HG03558 (cell line): ENCODE measurements around the gene SLC2A4RG.

ENCODE experiments used
- ATAC-seq: cut with Tn5 transposase; IDR thresholded peaks from one replicate; pipeline ENCODE4 v1.9.1; 2021; ENCODE audit warnings: moderate number of reproducible peaks; ENCODE audit not compliant: unreplicated experiment; ENCODE audit errors: extremely low read depth

Gene SLC2A4RG, protein sequence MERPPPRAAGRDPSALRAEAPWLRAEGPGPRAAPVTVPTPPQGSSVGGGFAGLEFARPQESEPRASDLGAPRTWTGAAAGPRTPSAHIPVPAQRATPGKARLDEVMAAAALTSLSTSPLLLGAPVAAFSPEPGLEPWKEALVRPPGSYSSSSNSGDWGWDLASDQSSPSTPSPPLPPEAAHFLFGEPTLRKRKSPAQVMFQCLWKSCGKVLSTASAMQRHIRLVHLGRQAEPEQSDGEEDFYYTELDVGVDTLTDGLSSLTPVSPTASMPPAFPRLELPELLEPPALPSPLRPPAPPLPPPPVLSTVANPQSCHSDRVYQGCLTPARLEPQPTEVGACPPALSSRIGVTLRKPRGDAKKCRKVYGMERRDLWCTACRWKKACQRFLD

DNA sequence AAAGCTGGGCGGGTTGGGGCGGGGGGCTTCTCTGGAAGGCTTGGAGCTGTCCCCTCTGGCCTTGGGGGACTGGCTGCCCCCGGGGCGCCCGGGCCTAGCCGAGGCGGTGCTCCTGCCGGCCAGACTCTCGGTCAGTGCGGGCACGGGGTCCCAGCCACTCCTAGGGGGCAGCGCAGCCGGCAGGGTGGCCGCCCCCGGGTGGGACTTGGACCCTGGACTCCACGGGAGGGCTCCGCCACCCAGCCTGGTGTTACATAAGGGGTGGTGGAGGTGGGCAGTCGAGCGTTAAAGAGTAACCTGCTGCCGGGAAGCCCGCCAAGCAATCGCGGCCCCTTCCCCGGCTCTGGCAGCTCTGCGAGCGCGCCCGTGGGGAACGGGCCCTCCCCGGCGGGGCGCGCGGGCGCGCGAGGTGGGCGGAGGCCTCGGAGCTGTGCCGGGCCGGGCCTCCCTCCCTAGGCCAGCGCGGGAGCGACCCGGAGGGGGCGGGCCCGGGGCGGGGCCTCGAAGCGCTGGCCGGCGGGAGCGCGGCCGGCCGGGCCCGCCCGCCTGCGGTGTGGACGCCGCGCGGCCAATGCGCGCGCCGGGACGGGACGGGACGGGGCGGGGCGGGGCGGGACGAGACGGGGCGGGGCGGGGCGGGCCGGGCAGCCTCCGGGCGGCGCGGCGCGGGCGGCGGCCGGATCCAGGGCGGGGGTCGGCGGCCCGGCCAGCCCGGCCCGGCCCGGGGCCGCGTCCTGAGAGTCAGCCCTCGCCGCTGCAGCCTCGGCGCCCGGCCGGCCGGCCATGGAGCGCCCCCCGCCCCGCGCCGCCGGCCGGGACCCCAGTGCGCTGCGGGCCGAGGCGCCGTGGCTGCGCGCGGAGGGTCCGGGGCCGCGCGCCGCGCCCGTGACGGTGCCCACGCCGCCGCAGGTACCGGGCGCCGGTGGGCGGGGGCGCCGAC lies at the start of gene SLC2A4RG:
SLC2A4RG (plus strand) TSS at position 647 of the 940 bp plus-strand sequence; CDS start at position 784, 137 bp downstream.
- no peak for ATAC-seq

DNA sequence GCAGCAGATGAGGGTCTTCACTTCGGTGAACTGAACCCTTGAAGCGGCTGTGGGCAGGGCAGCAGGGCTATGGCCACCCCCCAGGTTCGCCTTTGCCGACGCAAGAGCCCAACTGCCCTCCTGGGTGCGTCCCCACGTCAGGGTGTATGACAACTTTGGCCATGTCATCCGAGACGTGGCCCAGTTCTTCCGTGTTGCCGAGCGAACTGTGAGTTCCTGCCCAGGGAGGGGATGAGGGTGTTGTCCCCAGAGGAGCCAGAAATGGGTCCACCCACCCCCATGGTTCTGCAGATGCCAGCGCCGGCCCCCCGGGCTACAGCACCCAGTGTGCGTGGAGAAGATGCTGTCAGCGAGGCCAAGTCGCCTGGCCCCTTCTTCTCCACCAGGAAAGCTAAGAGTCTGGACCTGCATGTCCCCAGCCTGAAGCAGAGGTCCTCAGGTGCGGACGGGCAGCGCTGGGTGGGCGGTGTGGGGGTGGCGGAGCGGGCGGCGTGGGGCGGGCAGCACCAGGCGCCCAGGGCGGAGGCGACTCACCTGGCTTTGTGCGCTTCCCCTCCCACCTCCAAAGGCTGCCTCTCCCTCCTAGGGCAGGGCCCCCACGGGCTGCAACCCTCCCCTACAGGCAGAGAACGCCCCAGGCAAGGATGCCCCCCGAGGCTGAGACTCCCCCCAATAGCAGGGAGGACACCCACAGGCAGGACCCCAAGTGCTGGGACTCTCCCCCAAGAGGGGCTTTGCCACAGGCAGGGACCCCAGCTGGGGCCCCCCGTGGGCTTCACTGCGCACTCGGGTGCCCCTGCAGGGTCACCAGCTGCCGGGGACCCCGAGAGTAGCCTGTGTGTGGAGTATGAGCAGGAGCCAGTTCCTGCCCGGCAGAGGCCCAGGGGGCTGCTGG lies 49.3 kb upstream of the SLC2A4RG start:
- ATAC-seq = no peak

DNA sequence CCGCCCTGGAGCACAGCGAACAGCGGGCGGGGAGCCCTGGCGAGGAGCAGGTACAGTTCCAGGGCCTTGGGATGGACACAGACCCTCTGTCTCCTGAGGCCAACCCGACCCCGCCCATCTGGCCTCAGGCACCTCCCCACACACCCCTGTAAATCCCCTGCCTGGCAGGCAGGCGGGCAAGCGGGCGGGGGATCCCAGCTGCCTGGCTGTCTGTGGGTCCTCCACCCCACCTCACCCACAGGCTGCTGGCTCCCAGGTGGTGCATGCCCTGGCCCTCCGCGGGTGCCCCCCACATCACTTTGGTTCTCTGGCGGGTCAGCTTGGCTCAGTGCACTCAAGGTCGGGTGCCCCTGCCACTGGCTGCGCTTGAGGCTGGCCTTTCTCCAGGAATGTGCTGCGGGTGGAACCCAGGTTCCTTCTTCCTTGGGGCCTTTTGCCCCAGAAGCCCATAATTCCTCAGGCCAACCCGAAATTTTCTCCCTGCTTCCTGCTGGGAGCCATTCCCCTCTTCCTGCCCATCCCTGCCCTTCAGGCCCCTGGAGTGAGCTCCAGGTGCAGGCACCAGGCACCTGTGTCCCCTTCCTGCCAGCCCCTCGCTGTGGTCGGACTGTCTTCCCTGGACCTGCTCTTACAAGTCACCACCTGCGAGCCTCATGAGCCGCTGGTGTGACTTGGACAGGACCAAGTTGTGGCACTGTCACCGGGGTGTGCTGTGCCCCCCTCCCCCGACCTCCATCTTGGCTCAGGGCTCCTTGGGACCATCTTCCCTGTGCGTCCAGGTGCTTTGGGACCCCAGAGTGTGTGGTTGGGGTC lies 48.5 kb upstream of the SLC2A4RG start:
- no peak for ATAC-seq

DNA sequence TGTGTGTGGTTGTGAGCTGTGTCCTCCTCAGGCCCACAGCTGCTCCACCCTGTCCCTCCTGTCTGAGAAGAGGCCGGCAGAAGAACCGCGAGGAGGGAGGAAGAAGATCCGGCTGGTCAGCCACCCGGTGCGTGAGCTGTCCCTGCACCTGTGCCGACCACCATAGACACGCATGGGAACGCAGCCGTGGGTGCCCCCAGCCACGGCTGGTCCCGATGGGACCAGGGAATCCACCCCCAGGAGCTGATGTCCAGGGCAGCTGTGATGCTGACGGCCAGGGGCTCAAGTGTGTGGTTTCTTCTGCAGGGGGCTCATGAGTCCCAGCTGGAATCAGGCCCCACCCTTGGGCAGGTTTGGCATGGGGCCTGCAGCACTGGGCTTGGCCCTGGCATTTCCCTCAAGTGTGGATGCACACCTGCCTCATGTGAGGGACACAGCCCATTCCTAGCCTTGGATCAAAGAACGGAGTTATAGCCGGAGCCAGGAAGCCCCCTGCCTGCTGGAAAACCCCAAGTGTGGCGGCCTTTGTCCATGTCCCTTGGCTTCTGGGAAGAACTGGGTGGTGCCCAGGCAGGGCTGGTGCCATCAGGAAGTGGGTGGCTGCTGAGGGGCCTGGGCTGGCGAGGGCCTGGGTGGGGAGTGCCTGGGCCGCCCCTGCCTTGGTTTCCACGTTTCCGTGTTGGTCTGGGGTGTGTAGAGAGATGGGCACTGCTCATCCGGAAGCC lies 47.7 kb upstream of the SLC2A4RG start:
- no peak for ATAC-seq

DNA sequence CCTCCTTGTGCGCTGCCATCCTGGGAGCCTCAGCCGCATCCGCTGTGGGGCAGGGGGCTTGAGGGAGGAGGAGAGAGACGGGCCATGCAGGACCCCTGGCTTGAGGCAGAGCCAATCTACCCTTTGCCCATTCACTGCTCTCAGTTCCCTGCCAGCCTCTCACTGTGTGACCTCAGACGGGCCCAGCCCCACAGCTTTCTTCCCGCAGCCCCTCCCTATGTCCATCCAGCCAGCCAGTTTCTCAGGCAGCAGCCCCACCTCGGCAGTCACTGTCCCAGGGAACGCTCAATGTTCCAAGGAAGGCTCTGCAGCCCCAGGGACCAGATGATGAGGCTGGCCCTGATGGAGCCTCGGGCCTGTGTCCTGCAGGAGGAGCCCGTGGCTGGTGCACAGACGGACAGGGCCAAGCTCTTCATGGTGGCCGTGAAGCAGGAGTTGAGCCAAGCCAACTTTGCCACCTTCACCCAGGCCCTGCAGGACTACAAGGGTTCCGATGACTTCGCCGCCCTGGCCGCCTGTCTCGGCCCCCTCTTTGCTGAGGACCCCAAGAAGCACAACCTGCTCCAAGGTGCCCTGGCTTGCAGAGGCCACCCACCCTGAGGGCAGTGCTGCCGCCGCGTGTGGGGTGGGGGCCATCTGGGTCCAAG lies 47.0 kb upstream of the SLC2A4RG start:
- no peak for ATAC-seq

DNA sequence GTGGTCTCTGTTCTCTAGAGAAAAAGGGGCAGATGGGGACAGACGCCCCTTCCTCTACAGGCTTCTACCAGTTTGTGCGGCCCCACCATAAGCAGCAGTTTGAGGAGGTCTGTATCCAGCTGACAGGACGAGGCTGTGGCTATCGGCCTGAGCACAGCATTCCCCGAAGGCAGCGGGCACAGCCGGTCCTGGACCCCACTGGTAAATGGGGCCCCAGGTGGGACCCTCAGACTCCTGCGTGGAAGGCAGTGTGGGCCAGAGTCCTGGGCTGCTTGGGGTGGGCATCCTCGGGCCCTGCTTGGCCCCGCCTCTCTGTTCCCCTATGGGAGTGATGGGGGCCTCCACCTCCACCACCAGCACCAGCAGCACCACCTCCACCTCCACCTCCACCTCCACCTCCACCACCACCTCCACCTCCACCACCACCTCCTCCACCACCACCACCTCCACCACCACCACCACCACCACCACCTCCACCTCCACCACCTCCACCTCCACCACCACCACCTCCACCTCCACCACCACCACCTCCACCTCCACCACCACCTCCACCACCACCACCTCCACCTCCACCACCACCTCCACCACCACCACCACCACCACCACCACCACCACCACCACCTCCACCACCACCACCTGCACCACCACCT lies 46.4 kb upstream of the SLC2A4RG start:
- no peak for ATAC-seq

DNA sequence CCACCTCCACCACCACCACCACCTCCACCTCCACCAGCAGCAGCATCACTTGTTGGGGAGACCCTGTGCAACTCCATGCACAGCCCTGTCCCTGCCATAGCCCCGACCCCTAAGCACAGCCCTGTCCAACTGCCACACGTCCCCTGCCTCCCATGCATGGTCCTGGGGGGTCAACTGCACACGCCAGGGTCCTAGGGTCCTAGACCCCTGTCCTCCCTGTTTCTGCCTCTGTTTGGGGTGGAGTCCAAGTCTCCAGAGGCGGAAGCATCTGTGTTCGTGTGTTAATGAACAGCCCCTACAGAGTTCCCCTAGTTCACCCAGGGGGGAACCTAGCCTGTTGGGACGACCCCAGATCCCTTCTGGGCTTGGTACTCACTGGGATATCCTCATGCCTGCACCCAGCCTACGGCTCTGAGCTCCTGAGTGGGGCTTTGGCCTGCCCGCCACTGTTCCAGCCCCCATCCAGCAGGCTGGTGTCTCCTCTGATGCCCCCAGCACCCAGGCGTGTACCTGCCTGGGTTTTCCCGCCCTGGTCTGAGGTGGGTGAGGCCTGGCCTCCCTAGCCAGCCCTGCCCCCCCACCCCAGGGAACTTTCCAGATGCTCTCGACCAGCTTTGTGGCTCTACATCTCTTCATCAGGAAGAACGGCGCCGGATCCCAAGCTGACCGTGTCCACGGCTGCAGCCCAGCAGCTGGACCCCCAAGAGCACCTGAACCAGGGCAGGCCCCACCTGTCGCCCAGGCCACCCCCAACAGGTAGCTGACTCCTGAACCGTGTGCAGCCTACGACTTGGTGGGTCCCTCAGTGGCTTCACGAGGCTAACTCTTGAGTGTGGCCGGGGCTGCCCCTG lies 45.6 kb upstream of the SLC2A4RG start:
- ATAC-seq = no peak

DNA sequence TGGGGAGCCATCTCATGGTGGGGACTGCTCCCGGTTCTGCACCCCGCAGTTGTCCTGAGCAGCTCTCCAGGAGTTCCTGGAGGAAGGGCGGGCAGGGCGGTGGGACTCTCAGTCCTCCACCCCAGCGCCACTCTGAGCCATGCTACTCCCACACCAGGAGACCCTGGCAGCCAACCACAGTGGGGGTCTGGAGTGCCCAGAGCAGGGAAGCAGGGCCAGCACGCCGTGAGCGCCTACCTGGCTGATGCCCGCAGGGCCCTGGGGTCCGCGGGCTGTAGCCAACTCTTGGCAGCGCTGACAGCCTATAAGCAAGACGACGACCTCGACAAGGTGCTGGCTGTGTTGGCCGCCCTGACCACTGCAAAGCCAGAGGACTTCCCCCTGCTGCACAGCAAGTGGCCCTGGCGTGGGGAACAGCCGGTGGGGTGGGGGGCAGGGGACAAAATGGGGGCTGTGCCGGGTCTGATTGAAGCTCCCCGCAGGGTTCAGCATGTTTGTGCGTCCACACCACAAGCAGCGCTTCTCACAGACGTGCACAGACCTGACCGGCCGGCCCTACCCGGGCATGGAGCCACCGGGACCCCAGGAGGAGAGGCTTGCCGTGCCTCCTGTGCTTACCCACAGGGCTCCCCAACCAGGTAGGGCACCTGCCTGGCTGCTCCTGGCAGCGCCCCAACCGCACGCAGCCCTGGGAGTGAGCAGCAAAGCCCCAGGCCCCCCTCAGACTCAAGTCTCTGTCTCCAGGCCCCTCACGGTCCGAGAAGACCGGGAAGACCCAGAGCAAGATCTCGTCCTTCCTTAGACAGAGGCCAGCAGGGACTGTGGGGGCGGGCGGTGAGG lies 44.8 kb upstream of the SLC2A4RG start:
- no peak for ATAC-seq

DNA sequence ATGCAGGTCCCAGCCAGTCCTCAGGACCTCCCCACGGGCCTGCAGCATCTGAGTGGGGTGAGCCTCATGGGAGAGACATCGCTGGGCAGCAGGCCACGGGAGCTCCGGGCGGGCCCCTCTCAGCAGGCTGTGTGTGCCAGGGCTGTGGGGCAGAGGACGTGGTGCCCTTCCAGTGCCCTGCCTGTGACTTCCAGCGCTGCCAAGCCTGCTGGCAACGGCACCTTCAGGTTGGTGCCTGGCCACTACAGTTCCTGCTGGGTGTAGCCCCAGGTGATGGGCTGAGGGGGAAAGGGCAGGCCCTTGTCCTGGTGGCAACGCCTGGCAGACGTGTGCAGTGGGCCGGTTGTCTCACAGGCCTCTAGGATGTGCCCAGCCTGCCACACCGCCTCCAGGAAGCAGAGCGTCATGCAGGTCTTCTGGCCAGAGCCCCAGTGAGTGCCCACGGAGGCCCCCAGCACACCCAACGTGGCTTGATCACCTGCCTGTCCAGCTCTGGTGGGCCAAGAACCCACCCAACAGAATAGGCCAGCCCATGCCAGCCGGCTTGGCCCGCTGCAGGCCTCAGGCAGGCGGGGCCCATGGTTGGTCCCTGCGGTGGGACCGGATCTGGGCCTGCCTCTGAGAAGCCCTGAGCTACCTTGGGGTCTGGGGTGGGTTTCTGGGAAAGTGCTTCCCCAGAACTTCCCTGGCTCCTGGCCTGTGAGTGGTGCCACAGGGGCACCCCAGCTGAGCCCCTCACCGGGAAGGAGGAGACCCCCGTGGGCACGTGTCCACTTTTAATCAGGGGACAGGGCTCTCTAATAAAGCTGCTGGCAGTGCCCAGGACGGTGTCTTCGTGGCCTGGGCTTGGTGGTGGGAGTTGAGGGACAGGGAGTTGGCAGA lies 43.9 kb upstream of the SLC2A4RG start:
- no peak for ATAC-seq

DNA sequence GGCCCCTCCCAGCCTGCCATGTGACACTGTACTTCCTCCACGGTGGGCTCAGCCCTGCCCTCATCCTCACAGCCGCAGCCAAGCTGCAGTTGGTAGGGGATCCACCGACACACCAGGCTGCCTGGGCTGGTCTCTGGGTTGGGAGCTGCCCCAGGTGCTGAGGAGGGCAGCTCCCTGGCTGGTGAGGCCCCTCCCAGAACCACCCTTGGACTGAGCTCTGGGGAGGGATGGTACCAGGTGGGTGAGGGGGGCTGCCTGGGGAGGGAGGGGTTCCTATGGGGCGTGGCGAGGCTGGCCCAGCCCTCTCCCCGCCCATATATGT lies 43.3 kb upstream of the SLC2A4RG start:
- ATAC-seq = no peak

DNA sequence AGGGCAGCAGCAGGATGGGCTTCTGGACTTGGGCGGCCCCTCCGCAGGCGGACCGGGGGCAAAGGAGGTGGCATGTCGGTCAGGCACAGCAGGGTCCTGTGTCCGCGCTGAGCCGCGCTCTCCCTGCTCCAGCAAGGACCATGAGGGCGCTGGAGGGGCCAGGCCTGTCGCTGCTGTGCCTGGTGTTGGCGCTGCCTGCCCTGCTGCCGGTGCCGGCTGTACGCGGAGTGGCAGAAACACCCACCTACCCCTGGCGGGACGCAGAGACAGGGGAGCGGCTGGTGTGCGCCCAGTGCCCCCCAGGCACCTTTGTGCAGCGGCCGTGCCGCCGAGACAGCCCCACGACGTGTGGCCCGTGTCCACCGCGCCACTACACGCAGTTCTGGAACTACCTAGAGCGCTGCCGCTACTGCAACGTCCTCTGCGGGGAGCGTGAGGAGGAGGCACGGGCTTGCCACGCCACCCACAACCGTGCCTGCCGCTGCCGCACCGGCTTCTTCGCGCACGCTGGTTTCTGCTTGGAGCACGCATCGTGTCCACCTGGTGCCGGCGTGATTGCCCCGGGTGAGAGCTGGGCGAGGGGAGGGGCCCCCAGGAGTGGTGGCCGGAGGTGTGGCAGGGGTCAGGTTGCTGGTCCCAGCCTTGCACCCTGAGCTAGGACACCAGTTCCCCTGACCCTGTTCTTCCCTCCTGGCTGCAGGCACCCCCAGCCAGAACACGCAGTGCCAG lies 42.8 kb upstream of the SLC2A4RG start, which contains the start of gene TNFRSF6B:
TNFRSF6B (plus strand) TSS at position 25 of the 729 bp plus-strand sequence; CDS start at position 141, 116 bp downstream.
- no peak for ATAC-seq

DNA sequence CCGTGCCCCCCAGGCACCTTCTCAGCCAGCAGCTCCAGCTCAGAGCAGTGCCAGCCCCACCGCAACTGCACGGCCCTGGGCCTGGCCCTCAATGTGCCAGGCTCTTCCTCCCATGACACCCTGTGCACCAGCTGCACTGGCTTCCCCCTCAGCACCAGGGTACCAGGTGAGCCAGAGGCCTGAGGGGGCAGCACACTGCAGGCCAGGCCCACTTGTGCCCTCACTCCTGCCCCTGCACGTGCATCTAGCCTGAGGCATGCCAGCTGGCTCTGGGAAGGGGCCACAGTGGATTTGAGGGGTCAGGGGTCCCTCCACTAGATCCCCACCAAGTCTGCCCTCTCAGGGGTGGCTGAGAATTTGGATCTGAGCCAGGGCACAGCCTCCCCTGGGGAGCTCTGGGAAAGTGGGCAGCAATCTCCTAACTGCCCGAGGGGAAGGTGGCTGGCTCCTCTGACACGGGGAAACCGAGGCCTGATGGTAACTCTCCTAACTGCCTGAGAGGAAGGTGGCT lies 42.2 kb upstream of the SLC2A4RG start:
- ATAC-seq = no peak

DNA sequence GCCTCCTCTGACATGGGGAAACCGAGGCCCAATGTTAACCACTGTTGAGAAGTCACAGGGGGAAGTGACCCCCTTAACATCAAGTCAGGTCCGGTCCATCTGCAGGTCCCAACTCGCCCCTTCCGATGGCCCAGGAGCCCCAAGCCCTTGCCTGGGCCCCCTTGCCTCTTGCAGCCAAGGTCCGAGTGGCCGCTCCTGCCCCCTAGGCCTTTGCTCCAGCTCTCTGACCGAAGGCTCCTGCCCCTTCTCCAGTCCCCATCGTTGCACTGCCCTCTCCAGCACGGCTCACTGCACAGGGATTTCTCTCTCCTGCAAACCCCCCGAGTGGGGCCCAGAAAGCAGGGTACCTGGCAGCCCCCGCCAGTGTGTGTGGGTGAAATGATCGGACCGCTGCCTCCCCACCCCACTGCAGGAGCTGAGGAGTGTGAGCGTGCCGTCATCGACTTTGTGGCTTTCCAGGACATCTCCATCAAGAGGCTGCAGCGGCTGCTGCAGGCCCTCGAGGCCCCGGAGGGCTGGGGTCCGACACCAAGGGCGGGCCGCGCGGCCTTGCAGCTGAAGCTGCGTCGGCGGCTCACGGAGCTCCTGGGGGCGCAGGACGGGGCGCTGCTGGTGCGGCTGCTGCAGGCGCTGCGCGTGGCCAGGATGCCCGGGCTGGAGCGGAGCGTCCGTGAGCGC lies 41.6 kb upstream of the SLC2A4RG start:
- no peak for ATAC-seq
